H9 (cell line): Measurements from ENCODE around the gene CPAMD8. TPM values are rescaled to one million over a fixed set of nuclear protein-coding genes. Genes with fewer than 3 reads are reported as not detected.

ENCODE experiments used
- DNase-seq: peaks from one replicate; pipeline ENCODE4 v3.0.0-alpha.2; 2017
- H2AFZ ChIP-seq: one replicate; pipeline ENCODE4 v1.6.1; 2013; ENCODE audit warnings: mild to moderate bottlenecking, low read length, control low read depth, moderate library complexity
- H2AK5ac ChIP-seq: 2 replicates; pipeline ENCODE4 v1.6.1; 2013; ENCODE audit warnings: low read length, control low read depth, mixed read lengths; ENCODE audit not compliant: insufficient read length
- H2BK120ac ChIP-seq: one replicate; pipeline ENCODE4 v1.6.1; 2013; ENCODE audit warnings: low read depth, mild to moderate bottlenecking, low read length, control low read depth, inconsistent platforms; ENCODE audit not compliant: poor library complexity, severe bottlenecking
- H2BK12ac ChIP-seq: 2 replicates; pipeline ENCODE4 v1.6.1; 2013; ENCODE audit warnings: low read length, control low read depth, mixed read lengths, low read depth; ENCODE audit not compliant: insufficient read length
- H2BK15ac ChIP-seq: 2 replicates; pipeline ENCODE4 v1.6.1; 2013; ENCODE audit warnings: low read depth, low read length, control low read depth
- H2BK20ac ChIP-seq: one replicate; pipeline ENCODE4 v1.6.1; 2013; ENCODE audit warnings: low read depth, mild to moderate bottlenecking, low read length, control low read depth, inconsistent platforms; ENCODE audit not compliant: poor library complexity, severe bottlenecking
- H2BK5ac ChIP-seq: 2 replicates; pipeline ENCODE4 v1.6.1; 2013; ENCODE audit warnings: low read length, control low read depth, mixed read lengths; ENCODE audit not compliant: insufficient read length
- H3K14ac ChIP-seq: 2 replicates; pipeline ENCODE4 v1.6.1; 2013; ENCODE audit warnings: low read length, control low read depth; ENCODE audit not compliant: insufficient read depth
- H3K18ac ChIP-seq: 2 replicates; pipeline ENCODE4 v1.6.1; 2013; ENCODE audit warnings: low read depth, mild to moderate bottlenecking, mixed read lengths, low read length, control low read depth; ENCODE audit not compliant: insufficient read length
- H3K23ac ChIP-seq: 2 replicates; pipeline ENCODE4 v1.6.1; 2013; ENCODE audit warnings: low read length, control low read depth, mixed read lengths, low read depth; ENCODE audit not compliant: insufficient read length
- H3K23me2 ChIP-seq: 2 replicates; pipeline ENCODE4 v1.6.1; 2013; ENCODE audit warnings: low read depth, mild to moderate bottlenecking, mixed read lengths, low read length, control low read depth; ENCODE audit not compliant: insufficient read length, poor library complexity, severe bottlenecking
- H3K27ac ChIP-seq: 2 replicates; pipeline ENCODE4 v1.5.1; 2013; ENCODE audit warnings: low read length, control low read depth, mixed read lengths, low read depth; ENCODE audit not compliant: insufficient read length
- H3K27me3 ChIP-seq: 2 replicates; pipeline ENCODE4 v1.6.1; 2013; ENCODE audit warnings: low read length, control low read depth, inconsistent platforms; ENCODE audit not compliant: insufficient read depth
- H3K4ac ChIP-seq: 2 replicates; pipeline ENCODE4 v1.6.1; 2013; ENCODE audit warnings: low read depth, mild to moderate bottlenecking, control low read depth, inconsistent platforms, low read length, moderate library complexity
- H3K4me1 ChIP-seq: 2 replicates; pipeline ENCODE4 v1.6.1; 2013; ENCODE audit warnings: low read length, control low read depth, inconsistent platforms; ENCODE audit not compliant: insufficient read depth
- H3K4me2 ChIP-seq: 2 replicates; pipeline ENCODE4 v1.6.1; 2013; ENCODE audit warnings: low read length, control low read depth, mixed read lengths; ENCODE audit not compliant: insufficient read length, insufficient read depth
- H3K56ac ChIP-seq: 2 replicates; pipeline ENCODE4 v1.6.1; 2013; ENCODE audit warnings: low read depth, mild to moderate bottlenecking, mixed read lengths, low read length, control low read depth; ENCODE audit not compliant: insufficient read length
- H3K79me1 ChIP-seq: 2 replicates; pipeline ENCODE4 v1.6.1; 2013; ENCODE audit warnings: low read depth, mild to moderate bottlenecking, moderate library complexity, low read length, control low read depth, inconsistent platforms; ENCODE audit not compliant: insufficient read depth, poor library complexity, severe bottlenecking
- H3K79me2 ChIP-seq: 2 replicates; pipeline ENCODE4 v1.6.1; 2013; ENCODE audit warnings: low read length, control low read depth, inconsistent platforms; ENCODE audit not compliant: insufficient read depth
- H3K9ac ChIP-seq: 2 replicates; pipeline ENCODE4 v1.6.1; 2013; ENCODE audit warnings: low read length, control low read depth, mixed read lengths; ENCODE audit not compliant: insufficient read length; ENCODE audit errors: extremely low read depth
- H3K9me3 ChIP-seq: one replicate; pipeline ENCODE4 v1.6.1; 2013; ENCODE audit warnings: low read depth, low read length, inconsistent platforms; ENCODE audit not compliant: control insufficient read depth
- H3T11ph ChIP-seq: one replicate; pipeline ENCODE4 v1.6.1; 2013; ENCODE audit warnings: mild to moderate bottlenecking, low read length, control low read depth, inconsistent platforms
- H4K20me1 ChIP-seq: one replicate; pipeline ENCODE4 v1.6.1; 2013; ENCODE audit not compliant: control insufficient read depth, insufficient read length, insufficient read depth
- H4K5ac ChIP-seq: 2 replicates; pipeline ENCODE4 v1.6.1; 2013; ENCODE audit warnings: low read depth, mild to moderate bottlenecking, mixed read lengths, low read length, control low read depth; ENCODE audit not compliant: insufficient read length
- H4K8ac ChIP-seq: replicated peaks from 2 replicates; pipeline ENCODE4 v1.6.1; 2013; ENCODE audit warnings: low read length, control low read depth, mixed read lengths, low read depth; ENCODE audit not compliant: insufficient read length
- H4K91ac ChIP-seq: 2 replicates; pipeline ENCODE4 v1.6.1; 2013; ENCODE audit warnings: low read depth, mild to moderate bottlenecking, moderate library complexity, mixed read lengths, low read length, control low read depth; ENCODE audit not compliant: insufficient read length
- H3K27ac Mint-ChIP-seq, 3 experiments: 2 replicates in 2 of 3; 3 replicates in 1 of 3; pipeline ENCODE4 v1.8.0; 2020 to 2021; ENCODE audit warnings: mixed read lengths in 3 of 3, mild to moderate bottlenecking in 1 of 3, moderate library complexity in 1 of 3
- H3K27me3 Mint-ChIP-seq: 2 replicates; pipeline ENCODE4 v1.8.0; 2021; ENCODE audit warnings: low read depth, mild to moderate bottlenecking, moderate library complexity, mixed read lengths
- H3K36me3 Mint-ChIP-seq, 3 experiments: 2 replicates in 2 of 3; 3 replicates in 1 of 3; pipeline ENCODE4 v1.8.0; 2020 to 2021; ENCODE audit warnings: low read depth in 3 of 3, mixed read lengths in 3 of 3; ENCODE audit not compliant: insufficient read depth in 1 of 3
- H3K4me1 Mint-ChIP-seq, 2 experiments: 2 replicates each; pipeline ENCODE4 v1.8.0; 2020; ENCODE audit warnings: mixed read lengths in 2 of 2
- H3K4me3 Mint-ChIP-seq, 2 experiments: 2 replicates in 1 of 2; 3 replicates in 1 of 2; pipeline ENCODE4 v1.8.0; 2020 to 2021; ENCODE audit warnings: mild to moderate bottlenecking in 2 of 2, mixed read lengths in 2 of 2, moderate library complexity in 1 of 2
- H3K9me3 Mint-ChIP-seq, 2 experiments: 2 replicates in 1 of 2; 3 replicates in 1 of 2; pipeline ENCODE4 v1.8.0; 2020; ENCODE audit warnings: mild to moderate bottlenecking in 2 of 2, mixed read lengths in 2 of 2, moderate library complexity in 1 of 2
- CTCF ChIP-seq: fragments of 200-600 bp; sonication (generic); conservative IDR thresholded peaks from 3 replicates; pipeline ENCODE4 v1.8.0; 2021; ENCODE audit warnings: antibody characterized with exemption, mild to moderate bottlenecking
- WGBS: extraction: QIAGEN DNeasy Blood & Tissue Kit; methylation state at CpG from one replicate; pipeline ENCODE4 v1.1.7; 2013; ENCODE audit warnings: missing lambda C conversion rate, low lambda C conversion rate, mixed read lengths; ENCODE audit not compliant: insufficient read length; ENCODE audit errors: extremely low coverage; 5-methylcytosine and 5-hydroxymethylcytosine counted together
- total RNA-seq: library from RNA; stranded (reverse); gene quantifications from 2 replicates; pipeline ENCODE4 v1.2.1, GENCODE V29; 2021

Gene CPAMD8
- total RNA-seq, 1 experiment from 2014 or later = 12.0 TPM

GRCh38 chr19:16922949-16923348, 103.7 kb downstream of the CPAMD8 start:
- Histone ChIP-seq H3K9ac (no peak overlapping the region), H3K27me3 (no peaks in the 10 kb centered on the region), H2BK120ac (no peak overlapping the region), H2AK5ac (no peak overlapping the region), H3K9me3 (no peaks in the 10 kb centered on the region), H3K23ac (no peak overlapping the region), H4K8ac (no peak overlapping the region), H3K27ac (no peak overlapping the region), H3K4me1 (no peaks in the 10 kb centered on the region), H2AFZ (no peak overlapping the region), H4K20me1 (no peaks in the 10 kb centered on the region), H3K79me1 (no peaks in the 10 kb centered on the region), H3K56ac (no peak overlapping the region), H4K91ac (no peak overlapping the region), H4K5ac (no peak overlapping the region), H3K79me2 (no peaks in the 10 kb centered on the region), H3K23me2 (no peaks in the 10 kb centered on the region), H3K18ac (no peak overlapping the region), H3K14ac (no peak overlapping the region), H2BK20ac (no peak overlapping the region), H2BK15ac (no peak overlapping the region), H2BK5ac (no peak overlapping the region), H2BK12ac (no peak overlapping the region), H3K4ac (no peak overlapping the region; the same call in 1 of the 2 replicates), H3T11ph (no peak overlapping the region), H3K4me2 (no peak overlapping the region)
- WGBS = no CpG with 5 or more reads among the region's 13 CpGs
- Mint-ChIP-seq H3K27ac (peak overlapping the region in 1 of 3 experiments; percentile 23; a peak in 1 of 7 replicates), H3K4me1 (no peaks in the 10 kb centered on the region), H3K27me3 (peaks cover 3% of the 10 kb centered on the region; the same call in 1 of the 2 replicates), H3K4me3 (no peak overlapping the region; a peak in 1 of 5 replicates), H3K36me3 (peaks cover 3 to 25% (median 12%) of the 10 kb centered on the region in 3 experiments; a peak in 6 of 7 replicates), H3K9me3 (peaks cover 9 to 23% of the 10 kb centered on the region in 2 experiments; a peak in 4 of 5 replicates)
- TF ChIP-seq CTCF = no peak
- no peak for DNase-seq
